ENCODE results near the gene COX8C. TPM values are rescaled to one million over a fixed set of nuclear protein-coding genes. Genes with fewer than 3 reads are reported as not detected.

COX8C gene
- total and polyA plus RNA-seq, 9 of the 15 experiments (the other 6 are each of a cell fraction or from before 2014, with no cell fraction given) = not detected

DNA sequence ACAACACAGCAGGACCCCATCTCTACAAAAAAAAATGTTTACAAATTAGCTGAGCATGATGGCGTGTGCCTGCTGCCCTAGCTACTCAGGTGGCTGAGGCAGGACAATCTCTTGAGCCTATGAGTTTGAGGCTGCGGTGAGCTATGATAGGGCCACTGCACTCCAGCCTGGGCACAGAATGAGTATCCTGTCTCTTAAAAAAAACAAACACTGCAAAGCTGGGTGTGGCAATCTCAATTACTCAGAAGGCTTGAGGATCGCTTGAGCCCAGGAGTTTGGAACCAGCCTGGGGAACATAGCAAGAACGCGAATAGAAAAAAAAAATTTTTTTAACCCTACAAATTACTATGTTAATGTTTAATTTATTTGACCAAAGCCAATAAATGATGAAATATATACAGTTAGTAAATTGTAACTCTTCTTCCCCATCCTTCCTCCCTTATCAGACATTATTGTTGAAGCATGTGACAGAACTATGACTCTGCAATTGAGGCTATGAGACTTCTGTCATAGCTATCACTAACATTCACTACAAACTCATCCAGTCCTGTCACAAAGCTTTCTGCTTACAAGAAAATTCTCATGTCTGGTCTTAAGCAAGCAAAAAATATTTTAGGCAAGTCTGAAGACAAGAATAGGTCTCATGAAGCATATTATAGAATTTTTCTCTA is 23.9 kb upstream of the COX8C start (continued):
- peak; percentile 77 for TF ChIP-seq C11orf30 (IDR thresholded peaks at IDR 0.05; ENCODE audit: low read depth)

DNA sequence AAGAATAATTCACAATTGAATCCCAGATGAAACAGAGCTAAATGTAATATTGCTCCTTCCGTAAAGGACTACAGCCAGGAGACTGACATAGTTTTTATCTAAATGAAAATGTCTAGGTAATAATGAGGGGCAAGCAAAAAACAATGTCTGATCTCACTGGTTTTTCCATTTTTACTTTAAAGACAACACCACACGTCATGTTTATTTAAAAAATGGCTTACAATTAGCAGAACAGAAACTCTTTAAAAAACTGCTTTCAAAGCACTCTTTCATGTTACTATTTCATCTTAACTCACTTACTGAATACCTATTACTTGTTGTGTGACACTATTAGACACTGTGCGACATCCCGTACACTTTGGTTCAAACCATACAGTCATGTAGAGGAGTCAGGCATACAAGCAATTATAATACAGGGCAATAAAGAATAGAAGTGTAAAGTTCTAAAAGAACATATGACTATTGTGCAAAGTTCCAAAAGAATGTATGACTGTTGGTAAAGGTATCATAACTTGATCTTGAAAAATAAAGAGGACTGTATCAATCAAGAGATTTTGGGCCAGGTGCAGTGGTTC is 23.3 kb upstream of the COX8C start:
- Histone ChIP-seq H4K20me1 (replicated peaks; ENCODE audit: control insufficient read depth, insufficient read depth, low read length) (no peaks in the 10 kb centered on the region), H3K9ac (ENCODE audit: insufficient read depth in 1 of 2, low read depth in 2 of 2, low read length in 2 of 2) (peak overlapping the region in 1 of 2 experiments; percentile 49; a peak in 2 of 4 replicates), H3K36me3 (ENCODE audit: control insufficient read depth, insufficient read depth, low read length) (peaks cover 11% of the 10 kb centered on the region; the same call in 2 of the 3 replicates), H3K4me1 (replicated peaks in 1 of 2; ENCODE audit: control insufficient read depth in 2 of 2, insufficient read depth in 2 of 2, low read length in 2 of 2) (peaks cover 4 to 30% of the 10 kb centered on the region in 2 experiments; a peak in 4 of 5 replicates), H3K9me1 (ENCODE audit: control insufficient read depth, insufficient read depth, low read length) (no peaks in the 10 kb centered on the region), H3K4me2 (ENCODE audit: insufficient read depth, low read length) (peak overlapping the region; percentile 7; the same call in 1 of the 2 replicates), H3K79me2 (ENCODE audit: control insufficient read depth, insufficient read depth, low read length) (peaks cover 94% of the 10 kb centered on the region), H3K4me3 (no peak overlapping the region), H2AFZ (ENCODE audit: low read depth, low read length) (no peak overlapping the region), H3K27me3 (ENCODE audit: control insufficient read depth in 2 of 2, insufficient read depth in 2 of 2, low read length in 2 of 2) (no peaks in the 10 kb centered on the region), H3K27ac (ENCODE audit: extremely low read depth, low read depth, low read length) (peak overlapping the region; percentile 63), H3K9me3 (replicated peaks; ENCODE audit: control insufficient read depth, insufficient read depth, low read depth, low read length) (no peaks in the 10 kb centered on the region)
- ChIA-PET POLR2A (interaction anchor here (0.6 to 1.4 kb wide), 3 partner anchors 8 to 30 kb away, joined by 3 to 5 read pairs (median 5); no protein-coding TSS in a partner anchor), CTCF (ENCODE audit: low intra/inter-chr PET ratio) (no interaction called here)
- DNase-seq (ENCODE audit: extremely low read depth in 1 of 4, low spot score in 3 of 4) (no peak), ATAC-seq (no peak), FAIRE-seq (no peak)
- WGBS (ENCODE audit: insufficient coverage, low coverage, missing lambda C conversion rate) = 82% methylated on average over 4 of the region's 4 CpGs
- BruUV-seq (replicated peaks) = no TSS peak
- in situ Hi-C loops (cut with MboI) = no loop called here
- TF ChIP-seq, protein P1, sequence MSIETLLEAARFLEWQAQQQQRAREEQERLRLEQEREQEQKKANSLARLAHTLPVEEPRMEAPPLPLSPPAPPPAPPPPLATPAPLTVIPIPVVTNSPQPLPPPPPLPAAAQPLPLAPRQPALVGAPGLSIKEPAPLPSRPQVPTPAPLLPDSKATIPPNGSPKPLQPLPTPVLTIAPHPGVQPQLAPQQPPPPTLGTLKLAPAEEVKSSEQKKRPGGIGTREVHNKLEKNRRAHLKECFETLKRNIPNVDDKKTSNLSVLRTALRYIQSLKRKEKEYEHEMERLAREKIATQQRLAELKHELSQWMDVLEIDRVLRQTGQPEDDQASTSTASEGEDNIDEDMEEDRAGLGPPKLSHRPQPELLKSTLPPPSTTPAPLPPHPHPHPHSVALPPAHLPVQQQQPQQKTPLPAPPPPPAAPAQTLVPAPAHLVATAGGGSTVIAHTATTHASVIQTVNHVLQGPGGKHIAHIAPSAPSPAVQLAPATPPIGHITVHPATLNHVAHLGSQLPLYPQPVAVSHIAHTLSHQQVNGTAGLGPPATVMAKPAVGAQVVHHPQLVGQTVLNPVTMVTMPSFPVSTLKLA (conservative IDR thresholded peaks at IDR 0.05) = 0 out of 4 replicates have a peak, but pooled peaks of 1 of the 2 experiments have one; percentile 4
- no peak for TF ChIP-seq KHSRP (IDR thresholded peaks at IDR 0.05)
- intact Hi-C loops (cut with micrococcal nuclease) = no loop called here
